Skeletal muscle satellite cell (primary cell): ENCODE measurements around the gene MSLN. TPM values are rescaled to one million over a fixed set of nuclear protein-coding genes. Genes with fewer than 3 reads are reported as not detected.

ENCODE experiments used
- H3K27me3 ChIP-seq: 2 replicates; pipeline ENCODE4 v1.7.0; 2013; ENCODE audit warnings: low read length; ENCODE audit not compliant: control insufficient read depth, insufficient read depth
- H3K36me3 ChIP-seq: 2 replicates; pipeline ENCODE4 v1.7.0; 2013; ENCODE audit warnings: mild to moderate bottlenecking, control low read depth, low read length; ENCODE audit not compliant: insufficient read depth
- H3K4me1 ChIP-seq: 2 replicates; pipeline ENCODE4 v1.7.0; 2013; ENCODE audit warnings: low read length; ENCODE audit not compliant: control insufficient read depth, insufficient read depth
- H3K4me2 ChIP-seq: 2 replicates; pipeline ENCODE4 v1.7.0; 2013; ENCODE audit warnings: mild to moderate bottlenecking, low read length
- H3K4me3 ChIP-seq: 2 replicates; pipeline ENCODE4 v1.7.0; 2013; ENCODE audit warnings: low read length
- H3K9ac ChIP-seq: 2 replicates; pipeline ENCODE4 v1.7.0; 2013; ENCODE audit warnings: mild to moderate bottlenecking, low read depth, low read length, moderate library complexity
- H3K9me3 ChIP-seq: replicated peaks from 2 replicates; pipeline ENCODE4 v1.7.0; 2013; ENCODE audit warnings: mild to moderate bottlenecking, control low read depth, low read length
- small RNA-seq: library from RNA; depleted of rRNA; stranded (forward); fragments of <200 nt; gene quantifications from one replicate; pipeline ENCODE3, GENCODE V24; 2012

MSLN gene

GRCh38 chr16:814974-815373, 54.4 kb downstream of the MSLN start:
- no peak overlapping the region for H3K9ac ChIP-seq
- H3K36me3 ChIP-seq = no peaks in the 10 kb centered on the region
- peaks cover 27% of the 10 kb centered on the region for H3K27me3 ChIP-seq

GRCh38 chr16:815861-816260, 55.3 kb downstream of the MSLN start:
- Histone ChIP-seq H3K4me1 (peaks cover 25% of the 10 kb centered on the region), H3K9me3 (no peaks in the 10 kb centered on the region), H3K4me3 (no peak overlapping the region), H3K36me3 (no peaks in the 10 kb centered on the region), H3K27me3 (peaks cover 28% of the 10 kb centered on the region), H3K4me2 (no peak overlapping the region), H3K9ac (no peak overlapping the region)

More at GRCh38 chr16:814974-815373, 54.4 kb downstream of the MSLN start:
- Histone ChIP-seq H3K9me3 (no peaks in the 10 kb centered on the region), H3K4me2 (no peak overlapping the region), H3K4me1 (peaks cover 25% of the 10 kb centered on the region), H3K4me3 (no peak overlapping the region)

GRCh38 chr16:817001-817906, 56.7 kb downstream of the MSLN start:
- no peaks in the 10 kb centered on the region for H3K36me3 ChIP-seq
- no peaks in the 10 kb centered on the region for H3K9me3 ChIP-seq
- H3K4me1 ChIP-seq = peaks cover 25% of the 10 kb centered on the region
- H3K27me3 ChIP-seq = peaks cover 31% of the 10 kb centered on the region
- no peak overlapping the region for H3K4me2 ChIP-seq
- H3K4me3 ChIP-seq = no peak overlapping the region
- H3K9ac ChIP-seq = no peak overlapping the region

- no peak overlapping the region for H3K4me2 ChIP-seq
- peaks cover 24% of the 10 kb centered on the region for H3K4me1 ChIP-seq
- no peaks in the 10 kb centered on the region for H3K9me3 ChIP-seq
- no peak overlapping the region for H3K4me3 ChIP-seq
- peaks cover 33% of the 10 kb centered on the region for H3K27me3 ChIP-seq
- no peaks in the 10 kb centered on the region for H3K36me3 ChIP-seq
- H3K9ac ChIP-seq = no peak overlapping the region
These were observed 57.6 kb downstream of the MSLN start for GRCh38 chr16:818132-818531.

Small RNA genes lying within 50 kb of the gene (small RNA-seq; reads per million reads assigned to genes)
- not detected for gene MIR662
